Left renal pelvis (tissue), 4 donors: ENCODE results near the gene PLCG2. TPM values are rescaled to one million over a fixed set of nuclear protein-coding genes. Genes with fewer than 3 reads are reported as not detected.
"Not testable (repeated sequence)": the region's sequence is repeated elsewhere in the genome, so short reads cannot be mapped to it uniquely, and the experiment has no call there.

ENCODE experiments used
- DNase-seq, 4 donors: peaks; one replicate each; pipeline ENCODE4 v3.0.0-alpha.2; 2013; ENCODE audit warnings: low read depth in 4 of 4, low spot score in 3 of 4
- polyA plus RNA-seq, 4 donors: library from polyadenylated mRNA; unstranded; fragments of 120-200 nt; gene quantifications; one replicate each; pipeline ENCODE4 v1.2.1, GENCODE V29; 2013; ENCODE audit not compliant: insufficient read length in 4 of 4

PLCG2 gene
- polyA plus RNA-seq, 4 donors = 6.3 to 48.0 (median 41.4) TPM

GRCh38 chr16:81786321-81786720 lies 7.2 kb downstream of the PLCG2 start:
- DNase-seq = no peak

- DNase-seq = no peak
Observed at GRCh38 chr16:81786868-81787267, 7.8 kb downstream of the PLCG2 start.

- no peak for DNase-seq
Observed at GRCh38 chr16:81787659-81788058, 8.6 kb downstream of the PLCG2 start.

GRCh38 chr16:81790277-81790676 lies 11.2 kb downstream of the PLCG2 start:
- no peak for DNase-seq

GRCh38 chr16:81790830-81791435 lies 11.8 kb downstream of the PLCG2 start:
- DNase-seq = no peak

GRCh38 chr16:81792828-81793227 lies 13.7 kb downstream of the PLCG2 start:
- no peak for DNase-seq

GRCh38 chr16:81795193-81795592 lies 16.1 kb downstream of the PLCG2 start:
- no peak for DNase-seq

- no peak for DNase-seq
Observed at GRCh38 chr16:81796035-81796434, 16.9 kb downstream of the PLCG2 start.

GRCh38 chr16:81796583-81797346 lies 17.7 kb downstream of the PLCG2 start:
- no peak for DNase-seq

- no peak for DNase-seq
Observed at GRCh38 chr16:81797443-81797842, 18.4 kb downstream of the PLCG2 start.

GRCh38 chr16:81798311-81799137 lies 19.4 kb downstream of the PLCG2 start:
- no peak for DNase-seq

GRCh38 chr16:81799138-81799504 lies 20.0 kb downstream of the PLCG2 start:
- no peak for DNase-seq

- DNase-seq = not testable (repeated sequence)
Observed at GRCh38 chr16:81801724-81802123, 22.6 kb downstream of the PLCG2 start.

- no peak for DNase-seq
Observed at GRCh38 chr16:81803332-81803731, 24.2 kb downstream of the PLCG2 start.

- DNase-seq = no peak
Observed at GRCh38 chr16:81804134-81804610, 25.1 kb downstream of the PLCG2 start.

GRCh38 chr16:81806696-81807095 lies 27.6 kb downstream of the PLCG2 start:
- DNase-seq = no peak

- no peak for DNase-seq
Observed at GRCh38 chr16:81807767-81808358, 28.8 kb downstream of the PLCG2 start.

- DNase-seq = no peak
Observed at GRCh38 chr16:81808933-81809480, 29.9 kb downstream of the PLCG2 start.

- DNase-seq = no peak
Observed at GRCh38 chr16:81809567-81809966, 30.5 kb downstream of the PLCG2 start.

GRCh38 chr16:81810361-81810760 lies 31.3 kb downstream of the PLCG2 start:
- no peak for DNase-seq
